RWPE1 (cell line): ENCODE results near the gene PHC2.

ENCODE experiments used
- CTCF ChIA-PET: fragments of 350-600 bp; sonication (Branson Sonifier 250); formaldehyde crosslinking; extraction: SDS; loops from one replicate; lab custom pipeline; 2021; lab: Yijun Ruan, JAX
- POLR2A ChIA-PET: fragments of 400-600 bp; formaldehyde crosslinking; extraction: SDS; loops from one replicate; lab custom pipeline; 2020; ENCODE audit warnings: antibody characterized with exemption; ENCODE audit not compliant: low non-redundant PET; lab: Yijun Ruan, JAX
- DNase-seq: peaks from one replicate; pipeline ENCODE4 v3.0.0; 2012; ENCODE audit warnings: low spot score
- H3K27ac ChIP-seq: fragments of 450-650 bp; 2 replicates; pipeline ENCODE4 v1.5.1; 2017
- CTCF ChIP-seq: fragments of 450-650 bp; conservative IDR thresholded peaks from 2 replicates; pipeline ENCODE4 v1.5.1; 2017; ENCODE audit warnings: low read depth, mild to moderate bottlenecking

The PHC2 gene

GRCh38 chr1:33286451-33287185 lies 144.3 kb downstream of the PHC2 start:
- H3K27ac ChIP-seq: no peak overlapping the region
- ChIA-PET CTCF (no interaction called here), POLR2A (no interaction called here)
- no peak for DNase-seq
- no peak for TF ChIP-seq CTCF

- no peak overlapping the region for H3K27ac ChIP-seq
- no peak for TF ChIP-seq CTCF
- ChIA-PET CTCF (no interaction called here), POLR2A (no interaction called here)
- DNase-seq: no peak
Observed at GRCh38 chr1:33284049-33284448, 146.8 kb downstream of the PHC2 start.

GRCh38 chr1:33282791-33283190 lies 148.1 kb downstream of the PHC2 start:
- no peak overlapping the region for H3K27ac ChIP-seq
- TF ChIP-seq CTCF: no peak
- POLR2A ChIA-PET: no interaction called here
- CTCF ChIA-PET: interaction anchor here (0.7 kb wide), 1 partner anchor 471 kb away, joined by 3 read pairs; no protein-coding TSS in a partner anchor
- no peak for DNase-seq

- CTCF ChIA-PET: interaction anchor here (0.7 kb wide), 1 partner anchor 472 kb away, joined by 3 read pairs; no protein-coding TSS in a partner anchor
Observed at GRCh38 chr1:33281554-33282303, 149.2 kb downstream of the PHC2 start.

GRCh38 chr1:33280091-33280661 lies 150.7 kb downstream of the PHC2 start:
- ChIA-PET CTCF (interaction anchor here (0.7 kb wide), 1 partner anchor 32 kb away, joined by 3 read pairs; no protein-coding TSS in a partner anchor), POLR2A (no interaction called here)
- no peak for TF ChIP-seq CTCF
- no peak overlapping the region for H3K27ac ChIP-seq
- DNase-seq: no peak

More at GRCh38 chr1:33281554-33282303, 149.2 kb downstream of the PHC2 start:
- no peak for TF ChIP-seq CTCF
- POLR2A ChIA-PET: interaction anchor here (0.6 kb wide), 1 partner anchor 75 kb away, joined by 3 read pairs; no protein-coding TSS in a partner anchor
- no peak overlapping the region for H3K27ac ChIP-seq
- no peak for DNase-seq

- no peak for TF ChIP-seq CTCF
- POLR2A ChIA-PET: no interaction called here
- CTCF ChIA-PET: interaction anchor here (1.6 kb wide), 1 partner anchor 18 kb away, joined by 10 read pairs; no protein-coding TSS in a partner anchor
- H3K27ac ChIP-seq: peak overlapping the region; percentile 2; the same call in 1 of the 2 replicates
- DNase-seq: no peak
Observed at GRCh38 chr1:33277488-33278084, 153.3 kb downstream of the PHC2 start.
